Measurements from ENCODE around the gene PTPRS.
"Not testable (repeated sequence)": the region's sequence is repeated elsewhere in the genome, so short reads cannot be mapped to it uniquely, and the experiment has no call there.

PTPRS gene

DNA sequence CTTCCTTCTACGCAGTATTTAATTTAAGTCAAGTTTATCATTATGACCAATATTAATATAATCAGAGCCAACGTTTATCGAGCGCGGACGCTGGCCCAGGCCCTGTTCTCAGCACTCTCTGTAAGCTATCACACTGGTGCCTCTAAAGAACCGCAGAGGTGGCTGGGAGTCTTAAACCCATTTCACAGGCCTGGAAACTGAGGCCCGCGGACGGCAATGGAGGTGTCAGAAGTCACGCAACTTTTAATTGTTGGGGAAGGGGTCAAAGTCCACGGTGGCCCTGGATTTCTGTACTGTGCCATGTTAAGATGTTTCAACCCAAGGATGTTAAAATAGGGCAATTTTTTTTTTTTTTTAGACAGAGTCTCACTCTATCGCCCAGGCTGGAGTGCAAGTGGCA lies 8.8 kb downstream of the PTPRS start:
- DNase-seq = no peak

DNA sequence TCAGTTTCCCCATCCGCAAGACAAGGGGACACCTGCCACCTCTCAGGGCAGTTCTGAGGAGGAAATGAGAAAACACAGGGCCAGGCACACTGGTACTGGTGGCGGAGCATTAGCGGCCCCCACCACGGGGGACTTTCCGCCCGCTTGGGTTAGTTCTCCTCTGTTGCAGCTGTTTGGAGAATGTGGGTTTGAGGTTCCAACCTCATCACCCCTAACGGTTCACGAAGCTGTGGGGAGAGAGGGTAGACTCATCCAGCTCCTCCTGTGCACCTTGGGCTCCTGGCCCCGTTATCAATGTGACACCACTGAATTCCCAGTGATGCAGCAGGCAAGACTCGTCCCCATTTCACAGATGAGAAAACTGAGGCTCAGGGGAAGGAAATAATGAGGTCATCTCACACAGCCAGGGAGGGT lies 10.3 kb downstream of the PTPRS start:
- DNase-seq = no peak

GRCh38 chr19:5329141-5329540 lies 11.5 kb downstream of the PTPRS start:
- DNase-seq = no peak

GRCh38 chr19:5328407-5328806 lies 12.2 kb downstream of the PTPRS start:
- not testable (repeated sequence) for DNase-seq

GRCh38 chr19:5326986-5327623 lies 13.5 kb downstream of the PTPRS start:
- no peak for DNase-seq

- no peak for DNase-seq
Measured at GRCh38 chr19:5326545-5326944, 14.1 kb downstream of the PTPRS start.

DNA sequence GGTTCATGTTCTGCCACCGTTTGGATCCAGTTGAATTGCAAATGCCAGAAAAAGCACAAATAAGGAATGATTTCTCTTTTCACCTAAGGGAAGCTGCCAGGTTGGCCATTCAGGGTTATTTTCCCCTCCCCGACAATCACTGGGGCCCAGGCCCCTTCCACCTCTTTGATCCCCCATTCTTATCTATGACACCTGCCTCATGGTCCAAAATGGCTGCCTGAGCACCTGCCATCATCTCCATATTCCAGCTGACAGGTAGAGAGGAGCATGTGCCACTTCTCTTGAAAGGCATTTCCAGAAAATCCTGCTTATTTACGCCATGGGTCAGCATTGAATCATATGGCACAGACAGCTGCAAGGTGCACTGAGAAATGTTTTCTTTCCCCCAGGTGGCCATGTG lies 15.7 kb downstream of the PTPRS start:
- DNase-seq = no peak

DNA sequence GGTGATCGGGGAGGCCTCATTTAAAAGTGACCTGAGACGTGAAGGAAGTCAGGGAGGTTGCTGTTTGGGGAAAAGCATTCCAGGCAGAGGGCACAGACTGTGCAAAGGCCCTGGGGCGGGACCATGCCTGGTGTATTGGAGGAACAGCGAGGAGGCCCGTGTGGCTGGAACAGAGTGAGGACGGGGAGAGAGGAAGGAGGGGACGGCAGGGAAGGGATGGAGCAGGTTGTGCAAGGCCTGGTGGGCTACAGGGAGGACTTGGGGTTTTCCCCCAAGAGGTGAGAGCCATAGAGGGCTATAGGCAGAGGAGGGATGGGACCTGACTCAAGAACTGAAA lies 17.2 kb downstream of the PTPRS start:
- no peak for DNase-seq

DNA sequence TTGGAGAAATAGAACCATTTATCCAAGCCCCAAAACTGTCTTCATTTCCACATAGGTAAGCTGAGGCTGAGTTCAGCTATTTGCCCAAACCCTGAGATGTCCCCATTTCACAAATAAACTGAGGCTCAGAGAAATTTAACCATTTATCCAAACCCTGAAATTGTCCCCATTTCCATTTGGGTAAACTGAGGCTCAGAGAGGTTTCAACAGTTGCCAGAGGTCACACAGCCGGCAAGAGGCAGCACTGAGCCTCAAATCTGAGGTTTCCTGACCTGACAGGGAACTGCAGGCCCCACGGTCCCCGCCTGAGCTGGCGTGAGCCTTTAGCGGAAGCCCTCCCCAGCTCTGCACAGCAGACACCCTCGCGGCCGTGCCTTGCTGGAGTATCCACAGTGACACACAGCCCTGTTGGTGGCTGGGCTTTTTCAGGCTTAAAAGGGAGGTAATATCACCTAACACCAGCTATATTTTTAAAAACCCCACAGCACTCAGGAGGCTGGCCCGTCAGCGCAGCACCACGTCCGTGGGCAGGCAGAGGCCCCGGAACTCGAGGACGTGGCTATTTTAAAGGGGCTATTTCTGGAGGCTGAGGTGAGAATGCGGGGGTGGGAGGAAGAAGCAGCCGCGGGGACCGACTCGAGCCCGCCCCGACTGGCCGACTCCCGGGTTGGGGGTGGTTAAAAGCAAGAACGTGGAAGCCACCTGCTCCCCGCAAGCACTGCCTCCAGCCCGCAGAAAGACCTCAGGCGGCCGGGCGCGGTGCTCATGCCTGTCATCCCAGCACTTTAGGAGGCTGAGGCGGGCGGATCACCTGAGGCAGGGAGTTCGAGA lies 18.5 kb downstream of the PTPRS start:
- DNase-seq = no peak

GRCh38 chr19:5321066-5321642 lies 19.5 kb downstream of the PTPRS start:
- DNase-seq = no peak

DNA sequence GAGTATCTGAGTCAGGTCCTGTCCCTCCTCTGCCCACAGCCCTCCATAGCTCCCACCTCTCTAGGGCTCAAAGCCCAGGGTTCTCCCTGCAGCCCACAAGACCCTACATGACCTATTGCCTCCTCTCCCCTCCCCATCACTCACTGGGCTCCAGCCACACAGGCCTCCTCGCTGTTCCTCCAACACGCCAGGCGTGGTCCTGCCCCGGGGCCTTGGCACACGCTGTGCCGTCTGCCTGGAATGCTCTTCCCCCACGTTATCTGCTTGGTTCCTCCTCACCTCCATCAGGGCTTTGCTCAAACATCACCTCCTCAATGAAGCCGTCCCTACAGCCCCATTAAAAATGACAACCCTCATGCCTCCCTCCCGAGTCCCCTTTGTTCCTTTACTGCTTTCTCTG lies 21.1 kb downstream of the PTPRS start:
- no peak for DNase-seq

GRCh38 chr19:5318306-5318705 lies 22.3 kb downstream of the PTPRS start:
- no peak for DNase-seq

DNA sequence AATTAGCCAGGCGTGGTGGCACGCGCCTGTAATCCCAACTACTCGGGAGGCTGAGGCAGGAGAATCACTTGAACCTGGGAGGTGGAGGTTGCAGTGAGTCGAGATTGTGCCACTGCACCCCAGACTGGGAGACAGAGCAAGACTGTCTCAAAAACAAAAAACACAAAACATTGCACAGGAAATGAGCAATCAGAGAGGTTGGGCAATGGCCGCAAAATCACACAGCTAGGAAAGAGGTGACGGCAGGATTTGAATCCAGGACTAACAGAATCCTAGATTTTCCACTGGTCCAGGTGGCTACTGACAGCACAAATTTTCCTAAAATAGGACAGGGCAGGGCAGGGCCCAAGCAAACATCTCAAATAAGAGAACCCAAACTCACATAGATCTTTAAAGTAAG lies 23.3 kb downstream of the PTPRS start:
- no peak for DNase-seq

- no peak for DNase-seq
Measured at GRCh38 chr19:5316138-5316537, 24.5 kb downstream of the PTPRS start.

DNA sequence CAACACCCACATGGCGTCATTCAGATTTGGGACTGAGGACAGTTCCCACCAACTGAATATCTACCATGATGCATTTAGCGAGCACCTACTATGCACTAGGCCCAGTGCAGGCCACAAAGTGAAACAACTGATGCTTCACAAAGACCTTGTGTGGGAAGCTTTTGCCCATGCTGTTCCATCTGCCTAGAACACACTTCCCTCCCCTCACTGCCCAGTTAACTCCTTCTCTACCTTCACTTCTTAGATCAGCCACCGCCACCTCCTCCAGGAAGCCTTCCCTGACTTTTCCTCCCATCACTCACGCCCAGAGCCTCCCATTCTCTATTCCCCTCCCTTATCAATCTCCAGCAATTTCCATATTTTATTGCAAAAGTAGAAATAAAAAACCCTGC lies 25.7 kb downstream of the PTPRS start:
- DNase-seq = no peak

- DNase-seq = no peak
Measured at GRCh38 chr19:5314012-5314906, 26.4 kb downstream of the PTPRS start.

GRCh38 chr19:5313307-5313706 lies 27.3 kb downstream of the PTPRS start:
- DNase-seq = peak; percentile 69

DNA sequence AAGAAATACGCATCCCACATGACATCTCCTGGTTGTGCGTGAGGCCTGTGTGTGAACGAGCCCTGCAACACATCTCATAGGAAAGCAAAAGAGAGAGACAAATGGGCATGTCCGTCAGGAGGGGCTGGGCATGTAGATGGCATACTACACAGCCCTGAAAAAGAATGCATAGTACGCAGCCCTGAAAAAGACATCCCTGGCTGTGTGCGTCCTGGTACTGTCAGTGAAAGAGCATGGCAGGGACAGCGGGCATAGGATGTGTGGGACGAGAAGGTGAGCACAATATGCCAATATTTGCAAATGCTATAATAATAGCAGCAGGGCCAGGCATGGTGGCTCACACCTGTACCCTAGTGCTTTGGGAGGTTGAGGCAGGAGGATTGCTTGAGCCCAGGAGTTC lies 28.6 kb downstream of the PTPRS start:
- no peak for DNase-seq

DNA sequence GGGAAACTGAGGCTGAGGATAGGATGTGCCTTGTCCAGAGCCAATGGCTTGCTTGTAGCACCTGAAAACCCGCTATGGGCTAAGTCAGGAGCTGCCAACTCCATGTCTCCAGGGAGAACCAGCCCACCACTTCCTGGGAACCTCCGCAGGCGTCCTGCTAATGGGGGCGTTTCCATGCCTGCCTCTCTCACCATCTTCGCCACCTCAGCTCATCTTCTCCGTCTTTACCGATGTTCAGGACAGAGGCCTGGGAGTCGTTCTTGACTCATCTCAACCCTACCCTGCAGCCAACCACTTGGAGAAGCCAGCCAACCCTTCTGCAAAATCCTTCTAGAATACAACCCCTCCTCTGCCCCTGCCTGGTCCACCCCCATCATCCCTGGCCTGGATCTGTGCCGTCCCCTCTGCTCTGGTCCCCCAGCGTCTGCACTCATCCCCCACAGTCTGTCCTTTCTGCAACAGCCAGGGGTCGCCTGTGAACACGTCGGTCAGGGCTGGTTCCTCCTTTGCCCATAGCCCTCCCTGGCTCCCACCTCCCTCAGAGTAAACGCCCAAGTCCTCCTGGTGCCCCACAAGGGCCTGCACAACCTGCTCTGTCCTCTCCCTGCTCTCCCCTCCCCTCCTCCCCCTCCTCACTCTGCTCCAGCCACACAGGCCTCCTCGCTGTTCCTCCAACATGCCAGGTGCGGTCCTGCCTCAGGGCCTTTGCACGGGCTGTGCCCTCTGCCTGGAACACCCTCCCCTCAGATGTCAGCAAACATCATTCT lies 31.0 kb downstream of the PTPRS start:
- no peak for DNase-seq

GRCh38 chr19:5308451-5309437 lies 31.9 kb downstream of the PTPRS start:
- DNase-seq = peak; percentile 86

GRCh38 chr19:5307655-5308054 lies 33.0 kb downstream of the PTPRS start:
- no peak for DNase-seq

Data from NCI-H1105 treated with DMSO at 0.1 percent for 48 hours (cell line).